ENCODE data around the gene RNF144B. TPM values are rescaled to one million over a fixed set of nuclear protein-coding genes. Genes with fewer than 3 reads are reported as not detected.

RNF144B gene
- total and polyA plus RNA-seq, 2 experiments from 2014 or later: 4.2 to 9.0 TPM

DNA sequence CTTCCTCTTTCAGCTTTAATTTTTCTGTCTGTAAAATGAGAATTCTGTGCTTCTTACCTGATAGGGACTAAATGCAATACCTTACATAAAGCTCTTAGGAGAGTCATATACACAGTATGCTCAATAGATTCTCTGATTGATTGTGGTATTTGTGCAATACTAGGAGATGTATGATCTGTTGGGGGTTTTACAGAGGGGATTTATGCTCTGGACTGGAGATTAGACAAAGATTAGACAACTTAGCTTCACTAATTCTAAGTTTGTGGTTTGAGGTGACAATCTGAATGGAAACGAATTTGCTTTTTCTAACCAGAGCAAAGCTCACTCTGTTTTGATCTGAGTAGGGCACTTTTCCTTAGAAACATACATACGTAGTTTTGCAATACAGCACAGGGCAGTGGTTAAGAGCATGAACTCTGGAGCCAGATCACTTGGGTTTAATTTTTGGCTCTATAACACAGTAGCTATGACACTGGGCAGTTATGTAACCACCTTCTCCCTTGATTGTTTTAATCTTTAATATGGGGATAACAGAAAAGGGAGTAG, 126.2 kb downstream of the RNF144B start:
- H2AFZ ChIP-seq: peak overlapping the region; percentile 57; the same call in 1 of the 2 replicates
- no peak overlapping the region for H3K4me2 ChIP-seq
- TF ChIP-seq STAT1 (IDR thresholded peaks at IDR 0.05; ENCODE audit: unreplicated experiment) (no peak), ETS1 (IDR thresholded peaks at IDR 0.05) (no peak), ZNF331 (CRISPR knock-in tag; IDR thresholded peaks at IDR 0.05; ENCODE audit: low read depth) (no peak), ZNF114 (CRISPR knock-in tag; IDR thresholded peaks at IDR 0.05) (no peak), JUNB (IDR thresholded peaks at IDR 0.05; ENCODE audit: unreplicated experiment) (no peak), EZH2phosphoT487 (IDR thresholded peaks at IDR 0.05; ENCODE audit: unreplicated experiment) (no peak), CTCF (conservative IDR thresholded peaks at IDR 0.05; ENCODE audit: low read depth in 2 of 2) (no peak), CREB1 (CRISPR knock-in tag; IDR thresholded peaks at IDR 0.05; ENCODE audit: low read depth) (no peak), EZH2 (IDR thresholded peaks at IDR 0.05; ENCODE audit: low read depth, unreplicated experiment) (no peak), NANOG (IDR thresholded peaks at IDR 0.05; ENCODE audit: borderline replicate concordance) (no peak), REST (IDR thresholded peaks at IDR 0.05; ENCODE audit: unreplicated experiment) (no peak), POLR2AphosphoS5 (IDR thresholded peaks at IDR 0.05; ENCODE audit: low read depth) (no peak)
- TF ChIP-seq, protein P1, sequence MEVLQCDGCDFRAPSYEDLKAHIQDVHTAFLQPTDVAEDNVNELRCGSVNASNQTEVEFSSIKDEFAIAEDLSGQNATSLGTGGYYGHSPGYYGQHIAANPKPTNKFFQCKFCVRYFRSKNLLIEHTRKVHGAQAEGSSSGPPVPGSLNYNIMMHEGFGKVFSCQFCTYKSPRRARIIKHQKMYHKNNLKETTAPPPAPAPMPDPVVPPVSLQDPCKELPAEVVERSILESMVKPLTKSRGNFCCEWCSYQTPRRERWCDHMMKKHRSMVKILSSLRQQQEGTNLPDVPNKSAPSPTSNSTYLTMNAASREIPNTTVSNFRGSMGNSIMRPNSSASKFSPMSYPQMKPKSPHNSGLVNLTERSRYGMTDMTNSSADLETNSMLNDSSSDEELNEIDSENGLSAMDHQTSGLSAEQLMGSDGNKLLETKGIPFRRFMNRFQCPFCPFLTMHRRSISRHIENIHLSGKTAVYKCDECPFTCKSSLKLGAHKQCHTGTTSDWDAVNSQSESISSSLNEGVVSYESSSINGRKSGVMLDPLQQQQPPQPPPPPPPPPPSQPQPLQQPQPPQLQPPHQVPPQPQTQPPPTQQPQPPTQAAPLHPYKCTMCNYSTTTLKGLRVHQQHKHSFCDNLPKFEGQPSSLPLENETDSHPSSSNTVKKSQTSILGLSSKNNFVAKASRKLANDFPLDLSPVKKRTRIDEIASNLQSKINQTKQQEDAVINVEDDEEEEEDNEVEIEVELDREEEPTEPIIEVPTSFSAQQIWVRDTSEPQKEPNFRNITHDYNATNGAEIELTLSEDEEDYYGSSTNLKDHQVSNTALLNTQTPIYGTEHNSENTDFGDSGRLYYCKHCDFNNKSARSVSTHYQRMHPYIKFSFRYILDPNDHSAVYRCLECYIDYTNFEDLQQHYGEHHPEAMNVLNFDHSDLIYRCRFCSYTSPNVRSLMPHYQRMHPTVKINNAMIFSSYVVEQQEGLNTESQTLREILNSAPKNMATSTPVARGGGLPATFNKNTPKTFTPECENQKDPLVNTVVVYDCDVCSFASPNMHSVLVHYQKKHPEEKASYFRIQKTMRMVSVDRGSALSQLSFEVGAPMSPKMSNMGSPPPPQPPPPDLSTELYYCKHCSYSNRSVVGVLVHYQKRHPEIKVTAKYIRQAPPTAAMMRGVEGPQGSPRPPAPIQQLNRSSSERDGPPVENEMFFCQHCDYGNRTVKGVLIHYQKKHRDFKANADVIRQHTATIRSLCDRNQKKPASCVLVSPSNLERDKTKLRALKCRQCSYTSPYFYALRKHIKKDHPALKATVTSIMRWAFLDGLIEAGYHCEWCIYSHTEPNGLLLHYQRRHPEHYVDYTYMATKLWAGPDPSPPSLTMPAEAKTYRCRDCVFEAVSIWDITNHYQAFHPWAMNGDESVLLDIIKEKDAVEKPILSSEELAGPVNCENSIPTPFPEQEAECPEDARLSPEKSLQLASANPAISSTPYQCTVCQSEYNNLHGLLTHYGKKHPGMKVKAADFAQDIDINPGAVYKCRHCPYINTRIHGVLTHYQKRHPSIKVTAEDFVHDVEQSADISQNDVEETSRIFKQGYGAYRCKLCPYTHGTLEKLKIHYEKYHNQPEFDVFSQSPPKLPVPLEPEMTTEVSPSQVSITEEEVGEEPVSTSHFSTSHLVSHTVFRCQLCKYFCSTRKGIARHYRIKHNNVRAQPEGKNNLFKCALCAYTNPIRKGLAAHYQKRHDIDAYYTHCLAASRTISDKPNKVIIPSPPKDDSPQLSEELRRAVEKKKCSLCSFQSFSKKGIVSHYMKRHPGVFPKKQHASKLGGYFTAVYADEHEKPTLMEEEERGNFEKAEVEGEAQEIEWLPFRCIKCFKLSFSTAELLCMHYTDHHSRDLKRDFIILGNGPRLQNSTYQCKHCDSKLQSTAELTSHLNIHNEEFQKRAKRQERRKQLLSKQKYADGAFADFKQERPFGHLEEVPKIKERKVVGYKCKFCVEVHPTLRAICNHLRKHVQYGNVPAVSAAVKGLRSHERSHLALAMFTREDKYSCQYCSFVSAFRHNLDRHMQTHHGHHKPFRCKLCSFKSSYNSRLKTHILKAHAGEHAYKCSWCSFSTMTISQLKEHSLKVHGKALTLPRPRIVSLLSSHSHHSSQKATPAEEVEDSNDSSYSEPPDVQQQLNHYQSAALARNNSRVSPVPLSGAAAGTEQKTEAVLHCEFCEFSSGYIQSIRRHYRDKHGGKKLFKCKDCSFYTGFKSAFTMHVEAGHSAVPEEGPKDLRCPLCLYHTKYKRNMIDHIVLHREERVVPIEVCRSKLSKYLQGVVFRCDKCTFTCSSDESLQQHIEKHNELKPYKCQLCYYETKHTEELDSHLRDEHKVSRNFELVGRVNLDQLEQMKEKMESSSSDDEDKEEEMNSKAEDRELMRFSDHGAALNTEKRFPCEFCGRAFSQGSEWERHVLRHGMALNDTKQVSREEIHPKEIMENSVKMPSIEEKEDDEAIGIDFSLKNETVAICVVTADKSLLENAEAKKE (CRISPR knock-in tag; IDR thresholded peaks at IDR 0.05): no peak
- H3K4me1 ChIP-seq (ENCODE audit: insufficient read depth): peaks cover 4% of the 10 kb centered on the region; the same call in 1 of the 2 replicates
- H4K20me1 ChIP-seq (replicated peaks; ENCODE audit: insufficient read depth): no peaks in the 10 kb centered on the region
- H3K4me1 Mint-ChIP-seq: peaks cover 19% of the 10 kb centered on the region
- H3K36me3 Mint-ChIP-seq (ENCODE audit: low read depth): no peaks in the 10 kb centered on the region
- H3K27ac Mint-ChIP-seq: no peak overlapping the region
- no peaks in the 10 kb centered on the region for H3K36me3 ChIP-seq (ENCODE audit: insufficient read depth)
- H3K79me2 ChIP-seq (replicated peaks; ENCODE audit: insufficient read depth): no peaks in the 10 kb centered on the region
- no peaks in the 10 kb centered on the region for H3K27me3 ChIP-seq (ENCODE audit: insufficient read depth)
- no peak overlapping the region for H3K27ac ChIP-seq (ENCODE audit: low read depth)
- no peak overlapping the region for H3K4me3 ChIP-seq
- no peaks in the 10 kb centered on the region for H3K9me3 Mint-ChIP-seq
- no peak overlapping the region for H3K4me3 Mint-ChIP-seq
- DNase-seq (ENCODE audit: low spot score) (no peak), ATAC-seq (no peak)
- H3F3A ChIP-seq (replicated peaks; ENCODE audit: low read depth): no peaks in the 10 kb centered on the region
- 0 out of 2 replicates have a peak, but pooled peaks cover 3% of the 10 kb centered on the region for H3K9me2 ChIP-seq (ENCODE audit: insufficient read depth)
- peaks cover 4% of the 10 kb centered on the region for H3K27me3 Mint-ChIP-seq (ENCODE audit: insufficient read depth, low read depth, poor library complexity)
